ENCODE data around the gene CCDC136. TPM values are rescaled to one million over a fixed set of nuclear protein-coding genes. Genes with fewer than 3 reads are reported as not detected.

The CCDC136 gene
- total RNA-seq, 1 experiment from 2014 or later = 31.1 TPM

GRCh38 chr7:128781851-128782250, 9.9 kb upstream of the CCDC136 start:
- no peaks in the 10 kb centered on the region for H3K9me3 ChIP-seq (ENCODE audit: control insufficient read depth, low read depth, low read length)
- no peak overlapping the region for H4K5ac ChIP-seq (ENCODE audit: insufficient read length, low read depth, low read length)
- 0 out of 5 replicates have a peak overlapping the region, but pooled peaks of 1 of the 2 experiments have one; percentile 10 for H3K4me3 Mint-ChIP-seq
- H3K4ac ChIP-seq (ENCODE audit: low read depth, low read length) = no peak overlapping the region
- no peak overlapping the region for H3K9ac ChIP-seq (ENCODE audit: extremely low read depth, insufficient read length, low read length)
- H3K27ac ChIP-seq (ENCODE audit: insufficient read length, low read depth, low read length) = no peak overlapping the region
- H3T11ph ChIP-seq (ENCODE audit: low read length) = no peak overlapping the region
- peaks cover 12% of the 10 kb centered on the region for H3K27me3 Mint-ChIP-seq (ENCODE audit: low read depth)
- TF ChIP-seq CTCF (conservative IDR thresholded peaks at IDR 0.05) = no peak
- peaks cover 0 to 5% (median 2%) of the 10 kb centered on the region in 3 experiments; a peak in 1 of 7 replicates for H3K36me3 Mint-ChIP-seq (ENCODE audit: insufficient read depth in 1 of 3, low read depth in 3 of 3)
- no peak overlapping the region for H2AFZ ChIP-seq (ENCODE audit: low read length)
- no peak overlapping the region for H3K18ac ChIP-seq (ENCODE audit: insufficient read length, low read depth, low read length)
- no peaks in the 10 kb centered on the region for H3K27me3 ChIP-seq (ENCODE audit: insufficient read depth, low read length)
- no peak for DNase-seq
- no peak overlapping the region for H3K27ac Mint-ChIP-seq
- no peaks in the 10 kb centered on the region for H3K79me1 ChIP-seq (ENCODE audit: insufficient read depth, low read depth, low read length, poor library complexity, severe bottlenecking)
- peaks cover 6% of the 10 kb centered on the region for H3K23me2 ChIP-seq (ENCODE audit: insufficient read length, low read depth, low read length, poor library complexity, severe bottlenecking)
- peaks cover 10 to 13% of the 10 kb centered on the region in 2 experiments for H3K9me3 Mint-ChIP-seq
- no peak overlapping the region for H2BK20ac ChIP-seq (ENCODE audit: low read depth, low read length, poor library complexity, severe bottlenecking)
- H3K14ac ChIP-seq (ENCODE audit: insufficient read depth, low read length) = no peak overlapping the region
- no peak overlapping the region for H2BK15ac ChIP-seq (ENCODE audit: low read depth, low read length)
- H2AK5ac ChIP-seq (ENCODE audit: insufficient read length, low read length) = no peak overlapping the region
- H3K79me2 ChIP-seq (ENCODE audit: insufficient read depth, low read length) = no peaks in the 10 kb centered on the region
- H4K91ac ChIP-seq (ENCODE audit: insufficient read length, low read depth, low read length) = no peak overlapping the region
- no peak overlapping the region for H4K8ac ChIP-seq (replicated peaks; ENCODE audit: insufficient read length, low read depth, low read length)
- H3K4me1 Mint-ChIP-seq = peaks cover 12 to 20% of the 10 kb centered on the region in 2 experiments
- H3K4me2 ChIP-seq (ENCODE audit: insufficient read depth, insufficient read length, low read length) = no peak overlapping the region
- H2BK5ac ChIP-seq (ENCODE audit: insufficient read length, low read length) = no peak overlapping the region
- H3K4me1 ChIP-seq (ENCODE audit: insufficient read depth, low read length) = 0 out of 2 replicates have a peak, but pooled peaks cover 5% of the 10 kb centered on the region
- no CpG with 5 or more reads among the region's 3 CpGs for WGBS (ENCODE audit: extremely low coverage, insufficient read length, low lambda C conversion rate)
- H2BK120ac ChIP-seq (ENCODE audit: low read depth, low read length, poor library complexity, severe bottlenecking) = no peak overlapping the region
- no peak overlapping the region for H3K23ac ChIP-seq (ENCODE audit: insufficient read length, low read depth, low read length)
- H3K56ac ChIP-seq (ENCODE audit: insufficient read length, low read depth, low read length) = no peak overlapping the region
- no peak overlapping the region for H2BK12ac ChIP-seq (ENCODE audit: insufficient read length, low read depth, low read length)
- H4K20me1 ChIP-seq (ENCODE audit: control insufficient read depth, insufficient read depth, insufficient read length) = no peaks in the 10 kb centered on the region
